Ovary (tissue), 3 donors: ENCODE results near the gene ZNF621.

Experiments used
- POLR2A ChIP-seq: fragments of 450-650 bp; IDR thresholded peaks from one replicate; pipeline ENCODE4 v1.6.1; 2017; ENCODE audit warnings: antibody characterized with exemption, mild to moderate bottlenecking, moderate library complexity
- TF ChIP-seq, protein P1 (sequence below), 3 donors: fragments of 450-650 bp in 2 of 3; fragments of 200-600 bp in 1 of 3; IDR thresholded peaks; one replicate each; pipeline versions ENCODE4 v1.5.1 to v1.8.0; 2016 to 2022; ENCODE audit warnings: antibody characterized with exemption in 3 of 3, mild to moderate bottlenecking in 1 of 3
- donor health status: DM: no; HTN: no; CAD: no.

DNA sequence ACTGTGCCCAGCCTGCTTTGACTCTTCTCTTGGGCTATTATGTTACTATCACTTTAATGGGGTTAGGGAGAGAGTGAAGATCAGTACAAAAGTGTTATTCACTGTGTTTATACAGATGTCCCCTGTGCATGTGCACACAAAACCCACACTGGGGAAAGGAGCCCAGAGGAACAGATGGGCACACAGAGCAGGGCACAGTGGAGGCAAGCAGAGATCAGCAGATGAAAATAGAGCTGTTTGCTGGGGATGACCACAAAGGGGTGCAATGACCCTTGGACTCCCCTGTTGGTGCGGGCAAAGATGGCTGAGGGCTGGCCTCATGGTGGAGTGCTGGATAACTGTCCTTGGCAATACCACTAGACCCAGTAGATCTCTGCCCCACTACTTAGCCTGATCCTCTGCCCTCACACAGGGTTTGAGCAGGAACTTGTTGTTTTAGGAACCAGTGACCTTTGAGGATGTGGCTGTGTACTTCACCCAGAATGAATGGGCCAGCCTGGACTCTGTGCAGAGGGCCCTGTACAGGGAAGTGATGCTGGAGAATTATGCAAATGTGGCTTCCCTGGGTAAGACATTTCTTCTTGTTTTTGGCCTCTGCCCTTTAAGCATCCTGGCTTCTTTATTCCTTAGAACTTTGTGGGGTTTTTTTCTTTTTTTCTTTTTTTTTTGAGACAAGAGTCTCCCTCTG, 13.6 kb upstream of the ZNF621 start:
- TF ChIP-seq, protein P1, sequence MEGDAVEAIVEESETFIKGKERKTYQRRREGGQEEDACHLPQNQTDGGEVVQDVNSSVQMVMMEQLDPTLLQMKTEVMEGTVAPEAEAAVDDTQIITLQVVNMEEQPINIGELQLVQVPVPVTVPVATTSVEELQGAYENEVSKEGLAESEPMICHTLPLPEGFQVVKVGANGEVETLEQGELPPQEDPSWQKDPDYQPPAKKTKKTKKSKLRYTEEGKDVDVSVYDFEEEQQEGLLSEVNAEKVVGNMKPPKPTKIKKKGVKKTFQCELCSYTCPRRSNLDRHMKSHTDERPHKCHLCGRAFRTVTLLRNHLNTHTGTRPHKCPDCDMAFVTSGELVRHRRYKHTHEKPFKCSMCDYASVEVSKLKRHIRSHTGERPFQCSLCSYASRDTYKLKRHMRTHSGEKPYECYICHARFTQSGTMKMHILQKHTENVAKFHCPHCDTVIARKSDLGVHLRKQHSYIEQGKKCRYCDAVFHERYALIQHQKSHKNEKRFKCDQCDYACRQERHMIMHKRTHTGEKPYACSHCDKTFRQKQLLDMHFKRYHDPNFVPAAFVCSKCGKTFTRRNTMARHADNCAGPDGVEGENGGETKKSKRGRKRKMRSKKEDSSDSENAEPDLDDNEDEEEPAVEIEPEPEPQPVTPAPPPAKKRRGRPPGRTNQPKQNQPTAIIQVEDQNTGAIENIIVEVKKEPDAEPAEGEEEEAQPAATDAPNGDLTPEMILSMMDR (IDR thresholded peaks at IDR 0.05) = no peak
- no peak for TF ChIP-seq POLR2A
